ENCODE data around the gene CCDC88A.
"Not testable (repeated sequence)": the region's sequence is repeated elsewhere in the genome, so short reads cannot be mapped to it uniquely, and the experiment has no call there.

Gene CCDC88A

DNA sequence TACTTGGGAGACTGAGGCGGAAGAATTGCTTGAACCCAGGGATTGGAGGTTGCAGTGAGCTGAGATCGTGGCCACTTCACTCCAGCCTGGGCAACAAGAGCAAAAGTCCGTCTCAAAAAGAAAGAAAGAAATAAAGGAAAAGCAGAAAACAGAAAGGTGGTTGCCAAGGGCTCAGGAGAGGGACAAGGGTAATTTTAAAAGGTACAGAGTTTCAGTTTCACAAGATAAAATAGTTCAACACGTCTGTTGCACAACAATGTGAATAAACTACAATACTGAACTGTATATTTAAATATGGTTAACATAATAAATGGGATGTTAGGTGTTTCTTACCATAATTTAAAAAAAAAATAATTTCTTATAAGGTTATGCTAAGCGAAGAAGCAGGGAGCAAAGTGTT lies 174.2 kb downstream of the CCDC88A start:
- H3K79me2 ChIP-seq (ENCODE audit: insufficient read depth, low read length): no peaks in the 10 kb centered on the region
- H3K4me2 ChIP-seq (ENCODE audit: low read length): no peak overlapping the region
- no peaks in the 10 kb centered on the region for H3F3A ChIP-seq (ENCODE audit: insufficient read depth, low read length)
- H3K4me3 ChIP-seq (ENCODE audit: low read depth, low read length, poor library complexity, severe bottlenecking): no peak overlapping the region
- H3K9ac ChIP-seq (ENCODE audit: low read length): no peak overlapping the region
- H3K27ac ChIP-seq (ENCODE audit: low read depth, low read length, poor library complexity, severe bottlenecking): no peak overlapping the region
- no peaks in the 10 kb centered on the region for H3K27me3 ChIP-seq (ENCODE audit: insufficient read depth, low read length)
- no peaks in the 10 kb centered on the region for H3K9me3 ChIP-seq (ENCODE audit: low read length)
- H4K20me1 ChIP-seq (ENCODE audit: insufficient read depth, low read length): no peaks in the 10 kb centered on the region
- no peaks in the 10 kb centered on the region for H3K4me1 ChIP-seq (ENCODE audit: insufficient read depth, low read length, severe bottlenecking)
- H3K36me3 ChIP-seq (ENCODE audit: insufficient read depth, low read length): peaks cover 73% of the 10 kb centered on the region
- no peaks in the 10 kb centered on the region for H3K9me2 ChIP-seq (ENCODE audit: low read depth, low read length)
- TF ChIP-seq EZH2 (IDR thresholded peaks at IDR 0.05; ENCODE audit: borderline replicate concordance, low read length): no peak
- TF ChIP-seq, protein P1, sequence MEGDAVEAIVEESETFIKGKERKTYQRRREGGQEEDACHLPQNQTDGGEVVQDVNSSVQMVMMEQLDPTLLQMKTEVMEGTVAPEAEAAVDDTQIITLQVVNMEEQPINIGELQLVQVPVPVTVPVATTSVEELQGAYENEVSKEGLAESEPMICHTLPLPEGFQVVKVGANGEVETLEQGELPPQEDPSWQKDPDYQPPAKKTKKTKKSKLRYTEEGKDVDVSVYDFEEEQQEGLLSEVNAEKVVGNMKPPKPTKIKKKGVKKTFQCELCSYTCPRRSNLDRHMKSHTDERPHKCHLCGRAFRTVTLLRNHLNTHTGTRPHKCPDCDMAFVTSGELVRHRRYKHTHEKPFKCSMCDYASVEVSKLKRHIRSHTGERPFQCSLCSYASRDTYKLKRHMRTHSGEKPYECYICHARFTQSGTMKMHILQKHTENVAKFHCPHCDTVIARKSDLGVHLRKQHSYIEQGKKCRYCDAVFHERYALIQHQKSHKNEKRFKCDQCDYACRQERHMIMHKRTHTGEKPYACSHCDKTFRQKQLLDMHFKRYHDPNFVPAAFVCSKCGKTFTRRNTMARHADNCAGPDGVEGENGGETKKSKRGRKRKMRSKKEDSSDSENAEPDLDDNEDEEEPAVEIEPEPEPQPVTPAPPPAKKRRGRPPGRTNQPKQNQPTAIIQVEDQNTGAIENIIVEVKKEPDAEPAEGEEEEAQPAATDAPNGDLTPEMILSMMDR (IDR thresholded peaks at IDR 0.05; ENCODE audit: low read length): no peak
- no peak overlapping the region for H2AFZ ChIP-seq (ENCODE audit: low read length)

DNA sequence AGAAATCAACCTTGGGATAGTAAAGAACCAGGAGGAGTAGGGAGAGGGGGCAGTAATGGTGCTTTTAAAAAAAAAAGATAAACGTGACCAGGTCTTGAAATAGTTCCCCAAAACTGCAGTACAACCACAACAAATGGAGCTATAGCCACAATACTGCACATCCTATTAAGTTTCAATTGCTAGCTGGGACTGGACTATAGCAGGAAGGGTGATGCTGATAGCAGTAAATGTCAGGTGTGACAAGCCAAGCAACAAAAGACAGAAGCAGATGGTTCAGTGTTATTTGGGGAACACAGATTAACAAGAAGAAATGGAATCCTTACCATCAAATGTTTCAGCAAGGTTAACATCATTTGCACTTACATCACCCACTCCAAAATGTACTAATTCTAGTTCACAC lies 177.0 kb downstream of the CCDC88A start:
- Histone ChIP-seq H3K27ac (ENCODE audit: low read depth, low read length, poor library complexity, severe bottlenecking) (no peak overlapping the region), H4K20me1 (ENCODE audit: insufficient read depth, low read length) (no peaks in the 10 kb centered on the region), H3K4me2 (ENCODE audit: low read length) (no peak overlapping the region), H3K9me3 (ENCODE audit: low read length) (no peaks in the 10 kb centered on the region), H3K9ac (ENCODE audit: low read length) (no peak overlapping the region), H3K79me2 (ENCODE audit: insufficient read depth, low read length) (no peaks in the 10 kb centered on the region), H3K36me3 (ENCODE audit: insufficient read depth, low read length) (peaks cover 62% of the 10 kb centered on the region), H2AFZ (ENCODE audit: low read length) (no peak overlapping the region), H3K9me2 (ENCODE audit: low read depth, low read length) (no peaks in the 10 kb centered on the region), H3F3A (ENCODE audit: insufficient read depth, low read length) (no peaks in the 10 kb centered on the region), H3K27me3 (ENCODE audit: insufficient read depth, low read length) (no peaks in the 10 kb centered on the region), H3K4me3 (ENCODE audit: low read depth, low read length, poor library complexity, severe bottlenecking) (no peak overlapping the region), H3K4me1 (ENCODE audit: insufficient read depth, low read length, severe bottlenecking) (no peaks in the 10 kb centered on the region)
- TF ChIP-seq, protein P1 (IDR thresholded peaks at IDR 0.05; ENCODE audit: low read length): no peak
- TF ChIP-seq EZH2 (IDR thresholded peaks at IDR 0.05; ENCODE audit: borderline replicate concordance, low read length): no peak

DNA sequence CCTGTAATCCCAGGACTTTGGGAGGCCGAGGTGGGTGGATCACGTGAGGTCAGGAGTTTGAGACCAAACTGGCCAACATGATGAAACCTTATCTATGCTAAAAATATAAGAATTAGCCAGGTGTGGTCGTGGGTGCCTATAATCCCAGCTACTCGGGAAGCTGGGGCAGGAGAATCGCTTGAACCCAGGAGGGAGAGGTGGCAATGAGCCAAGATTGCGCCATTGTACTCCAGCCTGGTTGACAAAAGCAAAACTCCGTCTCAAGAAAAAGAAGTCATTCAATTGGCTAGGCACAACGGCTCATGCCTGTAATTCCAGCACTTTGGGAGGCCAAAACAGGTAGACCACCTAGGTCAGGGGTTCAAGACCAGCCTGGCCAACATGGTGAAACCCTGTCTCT lies 178.1 kb downstream of the CCDC88A start:
- not testable (repeated sequence) for H3K79me2 ChIP-seq (ENCODE audit: insufficient read depth, low read length); H2AFZ ChIP-seq (ENCODE audit: low read length); H3K4me1 ChIP-seq (ENCODE audit: insufficient read depth, low read length, severe bottlenecking); H3K4me2 ChIP-seq (ENCODE audit: low read length); H3K9me2 ChIP-seq (ENCODE audit: low read depth, low read length); H3K9ac ChIP-seq (ENCODE audit: low read length); H3K27ac ChIP-seq (ENCODE audit: low read depth, low read length, poor library complexity, severe bottlenecking); H3K27me3 ChIP-seq (ENCODE audit: insufficient read depth, low read length); H3K9me3 ChIP-seq (ENCODE audit: low read length); H3K4me3 ChIP-seq (ENCODE audit: low read depth, low read length, poor library complexity, severe bottlenecking); H4K20me1 ChIP-seq (ENCODE audit: insufficient read depth, low read length); H3F3A ChIP-seq (ENCODE audit: insufficient read depth, low read length)
- peaks cover 62% of the 10 kb centered on the region for H3K36me3 ChIP-seq (ENCODE audit: insufficient read depth, low read length)

DNA sequence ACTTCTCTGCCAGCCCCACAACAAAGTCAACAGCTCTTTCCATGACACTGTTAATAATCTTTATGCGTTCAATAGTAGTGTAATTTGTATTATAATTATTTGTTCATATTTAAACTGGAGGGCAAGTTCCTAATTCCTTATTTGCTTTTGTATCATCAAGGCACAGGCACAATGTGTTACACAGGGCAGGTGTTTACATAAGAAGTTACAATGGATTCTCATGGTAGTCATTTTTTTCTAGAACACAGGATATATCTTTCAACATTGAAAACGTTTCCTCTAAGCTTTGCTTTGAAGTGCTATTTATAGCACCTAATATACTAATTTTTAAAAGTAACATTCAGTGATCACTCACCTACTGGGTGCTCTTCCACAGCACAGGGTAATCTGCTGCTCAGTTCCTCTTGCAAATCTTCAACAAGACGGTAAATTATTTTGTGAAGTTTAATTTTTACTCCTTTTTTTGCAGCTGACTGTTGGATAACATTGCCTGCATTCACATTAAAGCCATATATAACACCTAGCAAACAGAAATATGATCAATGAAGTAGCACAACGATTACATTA lies 179.9 kb downstream of the CCDC88A start:
- Histone ChIP-seq H2AFZ (ENCODE audit: low read length) (no peak overlapping the region), H3K4me3 (ENCODE audit: low read depth, low read length, poor library complexity, severe bottlenecking) (no peak overlapping the region), H3K9ac (ENCODE audit: low read length) (no peak overlapping the region), H3K4me2 (ENCODE audit: low read length) (no peak overlapping the region), H3K9me2 (ENCODE audit: low read depth, low read length) (no peaks in the 10 kb centered on the region), H3K27me3 (ENCODE audit: insufficient read depth, low read length) (no peaks in the 10 kb centered on the region), H3F3A (ENCODE audit: insufficient read depth, low read length) (peaks cover 15% of the 10 kb centered on the region), H3K27ac (ENCODE audit: low read depth, low read length, poor library complexity, severe bottlenecking) (no peak overlapping the region), H3K9me3 (ENCODE audit: low read length) (no peaks in the 10 kb centered on the region), H3K4me1 (ENCODE audit: insufficient read depth, low read length, severe bottlenecking) (peaks cover 6% of the 10 kb centered on the region), H3K79me2 (ENCODE audit: insufficient read depth, low read length) (no peaks in the 10 kb centered on the region), H3K36me3 (ENCODE audit: insufficient read depth, low read length) (peaks cover 65% of the 10 kb centered on the region), H4K20me1 (ENCODE audit: insufficient read depth, low read length) (no peaks in the 10 kb centered on the region)
- TF ChIP-seq, protein P1 (IDR thresholded peaks at IDR 0.05; ENCODE audit: low read length): no peak
- no peak for TF ChIP-seq EZH2 (IDR thresholded peaks at IDR 0.05; ENCODE audit: borderline replicate concordance, low read length)
